GM18870 (cell line): Measurements from ENCODE around the gene CYBC1.

Experiments used
- ATAC-seq: cut with Tn5 transposase; IDR thresholded peaks from one replicate; pipeline ENCODE4 v1.9.1; 2021; ENCODE audit warnings: moderate library complexity; ENCODE audit not compliant: unreplicated experiment

The CYBC1 gene

GRCh38 chr17:82449131-82449882 is 1.2 kb downstream of the CYBC1 start:
- no peak for ATAC-seq

DNA sequence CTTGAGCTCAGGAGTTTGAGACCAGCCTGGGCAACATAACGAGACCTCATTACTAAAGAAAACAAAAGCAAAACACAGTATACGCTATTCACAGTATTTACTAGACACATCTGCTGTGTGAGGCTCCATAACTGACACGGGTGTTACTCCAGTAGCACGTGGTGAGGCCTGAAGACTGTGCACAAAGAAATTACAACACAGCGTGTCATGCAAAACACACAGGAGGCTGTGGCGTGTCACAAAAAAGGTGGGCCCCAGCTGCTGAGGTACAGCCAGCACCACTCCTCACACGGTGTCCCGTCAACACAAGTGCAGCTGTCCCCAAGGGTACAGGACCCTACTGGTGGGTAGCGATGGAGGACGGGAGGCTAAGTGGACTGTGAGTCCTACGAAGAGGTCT is 2.7 kb downstream of the CYBC1 start:
- ATAC-seq, result no peak

- no peak for ATAC-seq
Measured at GRCh38 chr17:82446649-82447048, 3.9 kb downstream of the CYBC1 start.

DNA sequence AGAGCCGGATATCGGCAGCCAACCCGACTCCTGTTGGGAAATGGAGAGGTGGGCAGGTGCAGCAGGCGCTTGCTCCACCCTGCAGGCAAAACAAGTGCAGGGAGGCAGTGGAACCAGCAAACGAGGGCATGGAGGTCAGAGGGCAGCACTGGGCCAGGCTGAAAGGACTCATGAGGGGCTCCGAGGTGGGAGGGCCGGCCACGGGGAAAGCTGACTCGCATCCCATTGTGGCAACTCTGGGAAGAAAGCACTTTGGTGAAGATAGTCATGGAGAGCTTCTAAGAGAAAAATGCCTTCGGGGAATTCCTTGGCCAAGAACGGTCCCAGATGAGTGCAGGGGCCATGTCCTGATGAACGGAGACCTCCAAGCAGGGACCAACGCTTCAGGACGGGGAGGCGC is 4.4 kb downstream of the CYBC1 start:
- no peak for ATAC-seq

- no peak for ATAC-seq
Measured at GRCh38 chr17:82445542-82445941, 5.0 kb downstream of the CYBC1 start.

- no peak for ATAC-seq
Measured at GRCh38 chr17:82444941-82445521, 5.5 kb downstream of the CYBC1 start.

DNA sequence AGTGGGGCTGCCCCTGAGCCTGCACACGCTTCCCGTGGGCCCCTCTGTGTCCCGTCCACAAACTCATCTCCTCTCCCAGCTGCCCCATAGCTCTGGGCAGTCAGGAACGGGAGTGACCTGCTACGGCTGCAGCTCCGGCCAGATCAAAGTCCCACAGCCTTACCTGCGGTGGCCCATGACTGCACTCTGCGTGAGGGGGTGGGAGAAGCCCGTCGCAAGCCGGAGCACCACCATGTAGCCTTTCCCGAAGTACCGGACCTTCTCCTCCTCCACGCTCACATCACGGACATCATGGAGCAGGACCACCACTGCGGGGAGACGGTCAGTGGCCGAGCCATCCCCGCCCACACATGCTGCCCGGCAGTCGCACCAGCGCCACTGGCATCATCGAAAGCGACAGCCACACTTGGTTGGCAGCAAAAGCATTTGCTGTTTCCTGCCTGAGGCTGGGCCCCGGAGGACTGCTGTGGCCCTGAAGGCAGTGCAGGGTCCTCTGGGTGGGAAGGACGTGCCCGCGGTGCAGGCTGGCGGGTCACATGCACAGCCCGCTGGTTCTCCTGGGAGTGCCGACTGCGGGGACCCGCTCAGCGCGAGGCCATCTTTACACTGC is 6.2 kb downstream of the CYBC1 start:
- no peak for ATAC-seq

DNA sequence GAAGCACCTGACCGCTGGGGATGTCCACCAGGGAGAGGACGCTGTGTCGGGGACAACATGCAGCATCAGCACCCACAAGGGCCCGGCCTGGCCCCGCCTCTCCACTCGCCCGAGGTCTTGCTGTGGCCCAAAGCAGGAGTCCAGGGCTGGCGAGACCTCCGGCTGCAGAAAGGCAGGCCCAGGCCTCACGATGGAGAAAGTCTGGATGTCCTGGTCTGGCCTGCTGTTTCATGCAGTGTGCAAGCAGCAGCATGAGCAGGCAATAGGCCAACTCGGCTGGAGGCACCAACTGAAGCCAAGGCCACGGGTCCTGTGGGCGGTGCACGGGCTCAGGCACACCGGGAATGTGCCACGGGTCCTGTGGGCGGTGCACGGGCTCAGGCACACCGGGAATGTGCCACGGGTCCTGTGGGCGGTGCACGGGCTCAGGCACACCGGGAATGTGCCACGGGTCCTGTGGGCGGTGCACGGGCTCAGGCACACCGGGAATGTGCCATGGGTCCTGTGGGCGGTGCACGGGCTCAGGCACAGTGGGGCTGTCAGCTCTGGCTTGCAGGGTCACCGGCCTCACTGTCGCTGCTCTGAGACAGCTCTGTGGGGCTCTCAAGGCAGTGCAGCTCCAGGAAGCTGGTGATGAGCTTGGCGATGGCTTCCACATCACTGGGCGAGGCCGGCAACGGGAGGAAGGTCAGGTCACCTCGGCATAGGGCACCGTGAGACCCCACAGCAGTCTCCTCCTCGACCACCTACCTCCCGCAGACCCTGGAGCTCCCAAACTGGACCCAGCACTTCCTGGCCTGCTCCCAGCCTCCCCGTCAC is 6.9 kb downstream of the CYBC1 start:
- ATAC-seq, result no peak

DNA sequence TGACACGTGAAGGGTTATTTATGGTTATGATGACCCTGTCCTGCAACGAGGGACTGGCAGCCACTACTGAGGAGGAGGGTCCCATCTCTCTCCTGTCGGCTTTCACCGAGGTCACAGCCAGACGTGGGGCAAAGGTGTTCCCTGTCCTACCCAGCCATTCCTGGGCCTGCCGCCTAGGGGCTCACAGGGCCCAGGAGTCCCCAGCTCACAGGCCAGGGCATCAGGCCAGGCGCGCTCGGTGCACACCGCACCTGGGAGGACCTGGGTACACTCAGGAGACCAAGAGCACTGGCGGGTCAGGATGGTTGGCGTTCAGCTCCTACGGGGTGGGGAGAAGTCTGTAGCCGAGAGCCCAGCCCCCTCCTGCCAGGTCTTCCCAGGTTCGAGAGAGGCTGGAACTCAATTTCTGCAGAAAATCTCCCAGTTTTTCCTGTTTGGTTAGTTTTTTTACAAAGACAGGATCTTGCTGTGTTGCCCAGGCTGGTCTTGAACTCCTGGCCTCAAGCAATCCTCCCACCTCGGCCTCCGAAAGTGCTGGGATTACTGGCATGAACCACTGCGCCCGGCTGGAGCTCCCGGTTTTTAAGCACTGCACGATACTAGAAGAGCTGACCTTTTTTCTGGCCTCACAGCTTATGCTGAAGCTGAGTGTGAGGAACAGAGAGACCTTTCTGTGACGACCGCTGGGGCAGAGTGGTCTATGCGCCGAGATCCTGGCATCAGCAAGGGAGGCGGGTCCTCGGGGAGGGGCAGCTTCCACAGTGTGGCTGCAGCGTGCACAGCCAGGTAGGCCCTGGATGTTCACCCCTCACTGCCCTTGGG is 7.7 kb downstream of the CYBC1 start:
- no peak for ATAC-seq

DNA sequence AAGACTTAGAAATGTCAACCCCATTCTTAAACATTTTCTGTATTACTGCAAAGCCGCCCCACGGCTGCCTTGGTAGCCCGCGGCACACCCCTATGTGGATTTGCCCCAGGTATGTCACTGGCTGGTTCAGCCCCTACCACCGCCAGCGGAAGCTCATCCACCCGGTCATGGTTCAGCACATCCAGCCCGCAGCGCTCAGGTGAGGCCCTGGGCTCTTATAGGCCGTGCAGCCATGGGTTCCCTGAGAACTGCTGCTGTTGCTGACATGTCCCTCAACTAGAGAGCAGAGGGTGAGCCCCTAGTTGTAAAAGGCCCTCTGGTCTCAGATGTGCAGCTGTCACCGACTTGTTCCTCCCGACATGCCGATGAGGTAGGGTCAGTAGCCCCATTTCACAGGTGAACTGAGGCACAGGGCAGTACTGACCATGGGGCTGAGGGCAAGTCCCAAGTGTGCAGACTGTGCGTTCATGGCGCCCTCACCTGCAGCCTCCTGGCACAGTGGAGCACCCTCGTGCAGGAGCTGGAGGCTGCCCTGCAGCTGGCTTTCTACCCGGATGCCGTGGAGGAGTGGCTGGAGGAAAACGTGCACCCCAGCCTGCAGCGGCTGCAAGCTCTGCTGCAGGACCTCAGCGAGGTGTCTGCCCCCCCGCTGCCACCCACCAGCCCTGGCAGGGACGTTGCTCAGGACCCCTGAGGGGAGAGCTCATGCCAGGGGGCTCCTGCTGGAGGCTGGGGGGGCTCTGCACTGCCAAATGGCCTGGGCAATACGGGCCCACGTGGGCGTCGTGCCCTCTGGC is 8.7 kb downstream of the CYBC1 start:
- no peak for ATAC-seq

- no peak for ATAC-seq
Measured at GRCh38 chr17:82440991-82441627, 9.4 kb downstream of the CYBC1 start.

- no peak for ATAC-seq
Measured at GRCh38 chr17:82440469-82440981, 10.0 kb downstream of the CYBC1 start.

DNA sequence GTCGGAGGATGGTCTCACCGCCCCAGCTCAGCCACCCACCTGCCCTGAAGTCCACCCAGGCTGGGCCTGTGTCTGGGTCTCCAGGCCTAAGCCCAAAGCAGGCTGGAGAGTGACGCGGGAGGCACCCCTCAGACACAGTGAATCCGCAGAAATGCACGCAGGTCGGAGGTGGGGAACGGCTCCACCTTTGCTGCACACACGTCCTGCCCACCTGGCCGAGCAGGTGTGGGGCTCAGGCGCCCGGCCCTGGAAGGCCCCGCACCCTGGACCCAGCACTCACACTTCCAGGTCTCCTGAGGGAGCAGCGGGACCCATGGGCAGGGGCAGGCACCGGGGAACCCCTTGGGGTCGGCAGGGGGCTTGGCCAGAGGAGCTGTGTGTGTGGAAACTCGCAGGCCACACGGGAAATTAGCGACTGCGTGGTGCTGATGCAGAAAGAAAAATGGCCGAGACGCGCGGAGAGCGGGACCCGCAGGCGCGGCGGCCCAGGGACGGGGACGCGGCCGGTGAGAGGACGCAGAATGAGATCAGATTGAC is 10.7 kb downstream of the CYBC1 start:
- ATAC-seq, result no peak

- ATAC-seq, result no peak
Measured at GRCh38 chr17:82439194-82439828, 11.2 kb downstream of the CYBC1 start.

DNA sequence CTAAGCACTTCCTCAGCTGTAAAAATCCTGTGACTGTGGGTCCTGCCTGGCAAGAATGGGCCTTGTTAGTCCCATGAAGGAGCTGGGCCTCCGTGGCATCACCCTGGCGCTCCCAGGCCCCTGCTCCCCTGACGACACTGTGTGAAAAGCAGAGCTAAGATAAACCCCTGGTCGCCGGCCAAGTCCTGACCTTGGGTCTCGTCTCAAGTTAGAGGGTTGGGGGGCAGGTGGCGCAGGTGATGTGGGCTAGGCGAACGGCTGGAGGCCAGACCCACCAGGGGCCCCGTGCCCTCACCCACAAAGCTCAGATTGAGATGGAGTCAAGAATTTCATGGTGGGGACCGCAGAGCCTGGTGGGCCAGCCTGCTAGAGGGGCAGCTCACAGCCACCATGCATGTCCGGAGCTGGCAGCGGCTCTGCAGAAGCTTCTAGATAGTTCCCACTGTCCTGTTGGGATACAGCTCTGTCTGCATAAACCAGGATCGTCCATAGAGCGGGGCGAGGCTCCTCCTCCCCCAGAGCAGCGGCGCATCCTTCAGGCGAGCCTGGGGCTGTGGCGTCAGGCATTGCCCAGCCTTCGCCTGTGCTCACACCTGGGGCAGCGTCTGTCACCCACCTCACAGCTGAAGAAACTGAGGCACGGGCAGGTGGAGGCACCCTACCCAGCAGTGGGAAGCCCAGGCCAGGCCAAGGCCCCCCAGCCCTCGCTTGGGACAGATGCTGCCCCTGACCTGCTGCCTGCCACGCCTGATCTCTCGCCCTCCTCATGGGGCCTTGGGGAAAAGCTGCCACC is 12.0 kb downstream of the CYBC1 start:
- no peak for ATAC-seq

- no peak for ATAC-seq
Measured at GRCh38 chr17:82437325-82437668, 13.3 kb downstream of the CYBC1 start.

- ATAC-seq, result no peak
Measured at GRCh38 chr17:82436601-82437324, 13.8 kb downstream of the CYBC1 start.
